Measurements from ENCODE around the gene RUNDC1.

Gene RUNDC1

GRCh38 chr17:43015579-43015978 lies 35.2 kb downstream of the RUNDC1 start:
- no peak for TF ChIP-seq MYC (IDR thresholded peaks at IDR 0.05; ENCODE audit: low read depth, low read length)
- no peak for TF ChIP-seq MAX (IDR thresholded peaks at IDR 0.05; ENCODE audit: low read depth, low read length)
- no peak for TF ChIP-seq POLR2A (IDR thresholded peaks at IDR 0.05; ENCODE audit: extremely low read depth, insufficient read length)
- TF ChIP-seq CTCF (IDR thresholded peaks at IDR 0.05; ENCODE audit: low read depth, low read length), result no peak
- DNase-seq (ENCODE audit: low read depth), result peak; percentile 43

GRCh38 chr17:43016216-43016615 lies 35.9 kb downstream of the RUNDC1 start:
- TF ChIP-seq CTCF (IDR thresholded peaks at IDR 0.05; ENCODE audit: low read depth, low read length) (no peak), POLR2A (IDR thresholded peaks at IDR 0.05; ENCODE audit: extremely low read depth, insufficient read length) (no peak), MAX (IDR thresholded peaks at IDR 0.05; ENCODE audit: low read depth, low read length) (no peak), MYC (IDR thresholded peaks at IDR 0.05; ENCODE audit: low read depth, low read length) (no peak)
- DNase-seq (ENCODE audit: low read depth), result no peak
- H3K4me3 ChIP-seq (ENCODE audit: low read depth, low read length), result no peak overlapping the region

More at GRCh38 chr17:43015579-43015978, 35.2 kb downstream of the RUNDC1 start:
- no peak overlapping the region for H3K4me3 ChIP-seq (ENCODE audit: low read depth, low read length)

- peak; percentile 37 for DNase-seq (ENCODE audit: low read depth)
- TF ChIP-seq MYC (IDR thresholded peaks at IDR 0.05; ENCODE audit: low read depth, low read length) (no peak), POLR2A (IDR thresholded peaks at IDR 0.05; ENCODE audit: extremely low read depth, insufficient read length) (no peak), MAX (IDR thresholded peaks at IDR 0.05; ENCODE audit: low read depth, low read length) (no peak)
Observed at GRCh38 chr17:43018008-43018853, 37.9 kb downstream of the RUNDC1 start.

GRCh38 chr17:43018932-43019331 lies 38.6 kb downstream of the RUNDC1 start:
- no peak for TF ChIP-seq CTCF (IDR thresholded peaks at IDR 0.05; ENCODE audit: low read depth, low read length)
- TF ChIP-seq POLR2A (IDR thresholded peaks at IDR 0.05; ENCODE audit: extremely low read depth, insufficient read length), result no peak
- peak; percentile 29; the same call in 1 of the 2 replicates for TF ChIP-seq MAX (IDR thresholded peaks at IDR 0.05; ENCODE audit: low read depth, low read length)
- TF ChIP-seq MYC (IDR thresholded peaks at IDR 0.05; ENCODE audit: low read depth, low read length), result peak; percentile 57
- H3K4me3 ChIP-seq (ENCODE audit: low read depth, low read length), result peak overlapping the region; percentile 25
- peak; percentile 86 for DNase-seq (ENCODE audit: low read depth)

More at GRCh38 chr17:43018008-43018853, 37.9 kb downstream of the RUNDC1 start:
- peak overlapping the region; percentile 25 for H3K4me3 ChIP-seq (ENCODE audit: low read depth, low read length)

GRCh38 chr17:43019418-43019817 lies 39.1 kb downstream of the RUNDC1 start:
- no peak for TF ChIP-seq POLR2A (IDR thresholded peaks at IDR 0.05; ENCODE audit: extremely low read depth, insufficient read length)
- no peak for TF ChIP-seq MYC (IDR thresholded peaks at IDR 0.05; ENCODE audit: low read depth, low read length)
- no peak for TF ChIP-seq CTCF (IDR thresholded peaks at IDR 0.05; ENCODE audit: low read depth, low read length)
- TF ChIP-seq MAX (IDR thresholded peaks at IDR 0.05; ENCODE audit: low read depth, low read length), result no peak
- H3K4me3 ChIP-seq (ENCODE audit: low read depth, low read length), result peak overlapping the region; percentile 42
- peak; percentile 72 for DNase-seq (ENCODE audit: low read depth)

- no peak for TF ChIP-seq MYC (IDR thresholded peaks at IDR 0.05; ENCODE audit: low read depth, low read length)
- TF ChIP-seq POLR2A (IDR thresholded peaks at IDR 0.05; ENCODE audit: extremely low read depth, insufficient read length), result no peak
- TF ChIP-seq CTCF (IDR thresholded peaks at IDR 0.05; ENCODE audit: low read depth, low read length), result no peak
- no peak for TF ChIP-seq MAX (IDR thresholded peaks at IDR 0.05; ENCODE audit: low read depth, low read length)
Observed at GRCh38 chr17:43020030-43020621, 39.8 kb downstream of the RUNDC1 start.

More at GRCh38 chr17:43020030-43020621, 39.8 kb downstream of the RUNDC1 start:
- H3K4me3 ChIP-seq (ENCODE audit: low read depth, low read length), result peak overlapping the region; percentile 42
- peak; percentile 65 for DNase-seq (ENCODE audit: low read depth)

Measured in NB4 (cell line).